K562 (cell line): Measurements from ENCODE around the gene TMX4. TPM values are rescaled to one million over a fixed set of nuclear protein-coding genes. Genes with fewer than 3 reads are reported as not detected.

Experiments
- ATAC-seq: fragments of 200-7000 bp; cut with Tn5 transposase; 3 replicates; pipeline ENCODE4 v1.9.1; 2020; ENCODE audit warnings: moderate library complexity
- BruUV-seq: library from RNA; stranded (reverse); fragments of 400-500 nt; replicated peaks from 2 replicates; lab custom pipeline; 2021; lab: Mats Ljungman, UMichigan
- CTCF ChIA-PET: fragments of 300-600 bp; formaldehyde crosslinking; extraction: SDS; loops from one replicate; lab custom pipeline; 2021; ENCODE audit warnings: low intra/inter-chr PET ratio; lab: Yijun Ruan, JAX
- POLR2A ChIA-PET: fragments of 300-600, 350-650 bp; sonication (Branson Sonifier 250); formaldehyde crosslinking; extraction: SDS; loops from one replicate; lab custom pipeline; 2021; ENCODE audit warnings: antibody characterized with exemption, inconsistent platforms; lab: Yijun Ruan, JAX
- DNase-seq, 4 experiments: peaks; one replicate each; pipeline versions ENCODE4 v3.0.0 to v3.0.0-alpha.2; 2011 to 2018; ENCODE audit warnings: low spot score in 3 of 4, mixed read lengths in 3 of 4; ENCODE audit errors: extremely low read depth in 1 of 4
- FAIRE-seq: peaks from 2 replicates; lab custom pipeline; 2011; peaks lifted over from hg19 to GRCh38; lab: Jason Lieb, UNC
- H2AFZ ChIP-seq: 2 replicates; pipeline ENCODE4 v1.6.0; 2011; ENCODE audit warnings: low read depth, low read length, control low read depth, inconsistent platforms
- H3K27ac ChIP-seq: fragments of 200-600 bp; 3 replicates; pipeline ENCODE4 v1.8.0; 2011; ENCODE audit warnings: low read depth, mild to moderate bottlenecking, control low read depth, inconsistent platforms, low read length, moderate library complexity, mixed read lengths; ENCODE audit errors: extremely low read depth
- H3K27me3 ChIP-seq, 2 experiments: fragments of 300-600 bp in 1 of 2; 2 replicates in 1 of 2; 3 replicates in 1 of 2; pipeline versions ENCODE4 v1.6.0 to v1.8.0; 2011; ENCODE audit warnings: inconsistent platforms in 2 of 2, low read length in 2 of 2, mild to moderate bottlenecking in 1 of 2, mixed read lengths in 1 of 2, moderate library complexity in 1 of 2; ENCODE audit not compliant: control insufficient read depth in 2 of 2, insufficient read depth in 2 of 2
- H3K36me3 ChIP-seq: fragments of 300-600 bp; 3 replicates; pipeline ENCODE4 v1.8.0; 2011; ENCODE audit warnings: mild to moderate bottlenecking, low read length, inconsistent platforms; ENCODE audit not compliant: control insufficient read depth, insufficient read depth
- H3K4me1 ChIP-seq, 2 experiments: fragments of 200-600 bp in 1 of 2; replicated peaks in 1 of 2; 2 replicates in 1 of 2; 3 replicates in 1 of 2; pipeline versions ENCODE4 v1.5.1 to v1.8.0; 2011; ENCODE audit warnings: inconsistent platforms in 2 of 2, low read length in 2 of 2, mild to moderate bottlenecking in 1 of 2, mixed read lengths in 1 of 2, moderate library complexity in 1 of 2; ENCODE audit not compliant: control insufficient read depth in 2 of 2, insufficient read depth in 2 of 2
- H3K4me2 ChIP-seq: 2 replicates; pipeline ENCODE4 v1.6.1; 2011; ENCODE audit warnings: low read length, control low read depth, inconsistent platforms, mixed read lengths; ENCODE audit not compliant: insufficient read depth
- H3K4me3 ChIP-seq: fragments of 200-600 bp; sonication (generic), shearing (Covaris generic); 2 replicates; pipeline ENCODE4 v1.5.1; 2016; ENCODE audit warnings: control low read depth, inconsistent platforms
- H3K79me2 ChIP-seq: fragments of 200-600 bp; 3 replicates; pipeline ENCODE4 v1.8.0; 2011; ENCODE audit warnings: low read length, inconsistent platforms; ENCODE audit not compliant: control insufficient read depth, insufficient read depth
- H3K9ac ChIP-seq, 2 experiments: 2 replicates each; pipeline versions ENCODE4 v1.6.0 to v1.6.1; 2011; ENCODE audit warnings: low read depth in 2 of 2, low read length in 2 of 2, control low read depth in 1 of 2, inconsistent platforms in 1 of 2, mild to moderate bottlenecking in 1 of 2, mixed read lengths in 1 of 2; ENCODE audit not compliant: insufficient read depth in 1 of 2
- H3K9me1 ChIP-seq: one replicate; pipeline ENCODE4 v1.6.0; 2011; ENCODE audit warnings: inconsistent platforms, mild to moderate bottlenecking, low read length, moderate library complexity; ENCODE audit not compliant: control insufficient read depth, insufficient read depth
- H3K9me3 ChIP-seq: replicated peaks from 2 replicates; pipeline ENCODE4 v1.5.1; 2011; ENCODE audit warnings: low read depth, low read length, inconsistent platforms; ENCODE audit not compliant: control insufficient read depth, insufficient read depth
- H4K20me1 ChIP-seq: replicated peaks from 2 replicates; pipeline ENCODE4 v1.6.1; 2011; ENCODE audit warnings: low read length, inconsistent platforms, mixed read lengths; ENCODE audit not compliant: control insufficient read depth, insufficient read depth
- BMI1 ChIP-seq: fragments of 150-350 bp; IDR thresholded peaks from 2 replicates; pipeline ENCODE4 v1.6.1; 2014; ENCODE audit warnings: low read length
- BRCA1 ChIP-seq, 2 experiments: fragments of 450-650 bp in 1 of 2; sonication (generic) in 1 of 2; formaldehyde crosslinking in 1 of 2; IDR thresholded peaks; 2 replicates each; pipeline versions ENCODE4 v1.5.0 to v1.6.1; 2017 to 2020; ENCODE audit warnings: mild to moderate bottlenecking in 1 of 2, missing genetic modification reagents in 1 of 2
- CBFB ChIP-seq: sonication (generic); formaldehyde crosslinking; IDR thresholded peaks from 2 replicates; pipeline ENCODE4 v1.4.0; 2020; ENCODE audit warnings: mild to moderate bottlenecking, missing genetic modification reagents
- DNMT1 ChIP-seq: fragments of 450-650 bp; IDR thresholded peaks from 2 replicates; pipeline ENCODE4 v1.6.1; 2016; ENCODE audit warnings: antibody characterized with exemption, mild to moderate bottlenecking
- E2F4 ChIP-seq: sonication (generic); formaldehyde crosslinking; IDR thresholded peaks from 2 replicates; pipeline ENCODE4 v1.8.0; 2022; ENCODE audit warnings: mild to moderate bottlenecking, low read depth, missing genetic modification reagents
- HMBOX1 ChIP-seq: sonication (generic); IDR thresholded peaks from 2 replicates; pipeline ENCODE4 v1.6.1; 2016
- HOMEZ ChIP-seq: fragments of 250-450 bp; sonication (Bioruptor Pico); IDR thresholded peaks from 2 replicates; pipeline ENCODE4 v1.4.0; 2020; ENCODE audit warnings: mild to moderate bottlenecking, moderate library complexity
- MCM5 ChIP-seq: fragments of 450-650 bp; IDR thresholded peaks from 2 replicates; pipeline ENCODE4 v1.6.1; 2016; ENCODE audit warnings: low read depth
- PHTF2 ChIP-seq: fragments of 250-450 bp; sonication (Bioruptor Pico); IDR thresholded peaks from 2 replicates; pipeline ENCODE4 v1.5.0; 2021; ENCODE audit warnings: mild to moderate bottlenecking
- TCF3 ChIP-seq: sonication (generic); formaldehyde crosslinking; IDR thresholded peaks from 2 replicates; pipeline ENCODE4 v1.4.0; 2020; ENCODE audit warnings: mild to moderate bottlenecking, missing genetic modification reagents
- TRIM28 ChIP-seq: fragments of 450-650 bp; IDR thresholded peaks from 2 replicates; pipeline ENCODE4 v1.6.1; 2017
- U2AF2 ChIP-seq: fragments of 200-400 bp; formaldehyde crosslinking; optimal IDR thresholded peaks from 2 replicates; pipeline ENCODE3; 2017; ENCODE audit warnings: low read depth, mild to moderate bottlenecking, low read length
- ZNF696 ChIP-seq: fragments of 250-450 bp; sonication (Bioruptor Pico); conservative IDR thresholded peaks from 2 replicates; pipeline ENCODE4 v1.4.0; 2020; ENCODE audit warnings: mild to moderate bottlenecking, moderate library complexity
- in situ Hi-C: fragments of 300-500 bp; cut with MboI; formaldehyde crosslinking; loops from 4 replicates; pipeline ENCODE4 v1.15.0; 2018; ENCODE audit warnings: inconsistent platforms, mixed read lengths
- intact Hi-C: fragments of 100-400 bp; cut with micrococcal nuclease; formaldehyde crosslinking; loops from 2 replicates; pipeline ENCODE4 v1.14.2; 2022
- polyA plus RNA-seq, 8 experiments: library from polyadenylated mRNA; depleted of rRNA in 4 of 8; stranded (reverse) in 5 of 8; unstranded in 3 of 8; fragments of >200 nt; fragmentation: Nextera tagmentation in 2 of 8; fragmentation: Illumina TruSeq in 1 of 8; extraction: Ambion mirVana in 2 of 8; extraction: Trizol in 1 of 8; gene quantifications; 2 replicates each; pipeline versions ENCODE4 v1.2.1 to v1.2.3, GENCODE V29; 2011 to 2014; ENCODE audit warnings: inconsistent platforms in 1 of 8, missing spikeins in 1 of 8
- total RNA-seq, 7 experiments: library from RNA; depleted of rRNA in 6 of 7; stranded (reverse); fragments of >200 nt in 6 of 7; fragmentation: Illumina TruSeq in 2 of 7; extraction: Trizol in 2 of 7; gene quantifications; 2 replicates each; pipeline versions ENCODE4 v1.2.1 to v1.2.3, GENCODE V29; 2011 to 2021; ENCODE audit warnings: low replicate concordance in 1 of 7

Gene TMX4
- total and polyA plus RNA-seq, 9 of the 15 experiments (the other 6 are each of a cell fraction or from before 2014, with no cell fraction given): 4.4 to 19.3 (median 10.8) TPM

GRCh38 chr20:7990385-7990784, 29.2 kb downstream of the TMX4 start:
- ChIA-PET CTCF (no interaction called here), POLR2A (interaction anchor here (1.1 kb wide), 1 partner anchor 8 kb away, joined by 3 read pairs; no protein-coding TSS in a partner anchor)
- no peaks in the 10 kb centered on the region for H3K9me3 ChIP-seq
- H3K36me3 ChIP-seq: peaks cover 4% of the 10 kb centered on the region; the same call in 1 of the 3 replicates
- intact Hi-C loops: no loop called here
- TF ChIP-seq U2AF2: no peak
- no peak for TF ChIP-seq TCF3 (CRISPR knock-in tag)
- TF ChIP-seq CBFB: no peak
- TF ChIP-seq HOMEZ (CRISPR knock-in tag): no peak
- no peak for TF ChIP-seq ZNF696 (CRISPR knock-in tag)
- no peak for TF ChIP-seq PHTF2
- TF ChIP-seq DNMT1: no peak
- no peak for TF ChIP-seq BMI1
- TF ChIP-seq E2F4 (CRISPR knock-in tag): no peak
- TF ChIP-seq TRIM28: no peak
- no peak for TF ChIP-seq MCM5
- TF ChIP-seq BRCA1 (IDR thresholded peaks at IDR 0.05): no peak
- TF ChIP-seq BRCA1 (CRISPR knock-in tag; IDR thresholded peaks at IDR 0.05): no peak
- TF ChIP-seq HMBOX1: no peak
- no peaks in the 10 kb centered on the region for H3K79me2 ChIP-seq
- in situ Hi-C loops: no loop called here
- ATAC-seq (no peak), FAIRE-seq (no peak), DNase-seq (no peak)
- BruUV-seq: no TSS peak
- H4K20me1 ChIP-seq: no peaks in the 10 kb centered on the region
- no peaks in the 10 kb centered on the region for H3K27me3 ChIP-seq
- H3K9me1 ChIP-seq: no peaks in the 10 kb centered on the region
- no peak overlapping the region for H3K4me2 ChIP-seq
- H3K9ac ChIP-seq: no peak overlapping the region
- no peak overlapping the region for H2AFZ ChIP-seq
- H3K27ac ChIP-seq: no peak overlapping the region
- H3K4me3 ChIP-seq: no peak overlapping the region
- no peaks in the 10 kb centered on the region for H3K4me1 ChIP-seq
